Panc1 (cell line): ENCODE results near the gene KRTAP10-2. TPM values are rescaled to one million over a fixed set of nuclear protein-coding genes. Genes with fewer than 3 reads are reported as not detected.

ENCODE experiments used
- ATAC-seq: fragments of 200-7000 bp; cut with Tn5 transposase; 2 replicates; pipeline ENCODE4 v1.9.1; 2020; ENCODE audit warnings: mild to moderate bottlenecking, moderate library complexity
- BruUV-seq: library from RNA; stranded (reverse); fragments of 400-500 nt; replicated peaks from 2 replicates; lab custom pipeline; 2021; lab: Mats Ljungman, UMichigan
- CTCF ChIA-PET: fragments of 300-600 bp; sonication (Branson Sonifier 250); formaldehyde crosslinking; loops from one replicate; lab custom pipeline; 2022; ENCODE audit warnings: antibody characterized with exemption; lab: Charles Lee
- POLR2A ChIA-PET: fragments of 300-600 bp; sonication (Branson Sonifier 250); formaldehyde crosslinking; loops from one replicate; lab custom pipeline; 2022; ENCODE audit warnings: antibody characterized with exemption; lab: Charles Lee
- DNase-seq: peaks from one replicate; pipeline ENCODE4 v3.0.0-alpha.2; 2010; ENCODE audit warnings: low read depth, low spot score
- H3K27ac ChIP-seq: 2 replicates; pipeline ENCODE4 v1.5.1; 2011; ENCODE audit warnings: mild to moderate bottlenecking, low read length, inconsistent platforms
- H3K27me3 ChIP-seq: fragments of 200-500 bp; sonication (Bioruptor generic); 2 replicates; pipeline ENCODE4 v1.6.0; 2014; ENCODE audit warnings: low read length, inconsistent platforms; ENCODE audit not compliant: control insufficient read depth, insufficient read depth
- H3K36me3 ChIP-seq: fragments of 200-500 bp; sonication (Bioruptor generic); 2 replicates; pipeline ENCODE4 v1.5.1; 2014; ENCODE audit warnings: inconsistent platforms, mild to moderate bottlenecking, low read length, moderate library complexity; ENCODE audit not compliant: control insufficient read depth, insufficient read depth
- H3K4me1 ChIP-seq: 2 replicates; pipeline ENCODE4 v1.5.1; 2011; ENCODE audit warnings: inconsistent platforms, mild to moderate bottlenecking, low read length, moderate library complexity; ENCODE audit not compliant: control insufficient read depth, insufficient read depth
- H3K4me3 ChIP-seq, 2 experiments: 2 replicates each; pipeline ENCODE4 v1.5.1; 2011 to 2012; ENCODE audit warnings: low read depth in 2 of 2, low read length in 2 of 2, mild to moderate bottlenecking in 2 of 2, inconsistent platforms in 1 of 2, moderate library complexity in 1 of 2
- H3K9me3 ChIP-seq: fragments of 200-500 bp; sonication (Bioruptor generic); 2 replicates; pipeline ENCODE4 v1.5.1; 2014; ENCODE audit warnings: low read depth, mild to moderate bottlenecking, inconsistent platforms, low read length, moderate library complexity; ENCODE audit not compliant: control insufficient read depth, insufficient read depth
- CTCF ChIP-seq: fragments of 450-650 bp; IDR thresholded peaks from 2 replicates; pipeline ENCODE4 v1.5.1; 2017; ENCODE audit warnings: mild to moderate bottlenecking
- POLR2AphosphoS5 ChIP-seq: IDR thresholded peaks from 2 replicates; pipeline ENCODE4 v1.6.1; 2012; ENCODE audit warnings: mild to moderate bottlenecking, low read depth, low read length, moderate library complexity
- REST ChIP-seq, 2 experiments: IDR thresholded peaks; 2 replicates each; pipeline ENCODE4 v1.6.1; 2011 to 2012; ENCODE audit warnings: low read depth in 2 of 2, control low read depth in 1 of 2, low read length in 1 of 2, mild to moderate bottlenecking in 1 of 2, moderate library complexity in 1 of 2; ENCODE audit not compliant: insufficient read depth in 1 of 2
- SIN3A ChIP-seq: IDR thresholded peaks from 2 replicates; pipeline ENCODE4 v1.6.1; 2012; ENCODE audit warnings: low read depth, mild to moderate bottlenecking, low read length, moderate library complexity, borderline replicate concordance; ENCODE audit not compliant: insufficient read depth
- TCF7L2 ChIP-seq: IDR thresholded peaks from 2 replicates; pipeline ENCODE4 v1.6.1; 2011; ENCODE audit warnings: mild to moderate bottlenecking, low read depth, low read length, inconsistent platforms
- in situ Hi-C: cut with HindIII; loops from 2 replicates; pipeline ENCODE4 v1.10.0; 2016; ENCODE audit warnings: low sequenced_read_pairs, low pct_unique_long_range_greater_than_20kb
- intact Hi-C: fragments of 100-400 bp; cut with micrococcal nuclease; formaldehyde crosslinking; loops from one replicate; pipeline ENCODE4 v1.10.0; 2022; ENCODE audit not compliant: unreplicated experiment
- total RNA-seq: library from RNA; stranded (reverse); gene quantifications from one replicate; pipeline ENCODE4 v1.2.1, GENCODE V29; 2021; ENCODE audit not compliant: unreplicated experiment

Gene KRTAP10-2
- total RNA-seq, 1 experiment from 2014 or later = not detected

- Histone ChIP-seq H3K27me3 (no peaks in the 10 kb centered on the region), H3K36me3 (no peaks in the 10 kb centered on the region), H3K4me1 (no peaks in the 10 kb centered on the region; the same call in 1 of the 2 replicates), H3K4me3 (no peak overlapping the region), H3K27ac (no peak overlapping the region), H3K9me3 (no peaks in the 10 kb centered on the region)
- no TSS peak for BruUV-seq
- intact Hi-C loops (no loop called here), in situ Hi-C loops (no loop called here)
- DNase-seq (peak; percentile 32), ATAC-seq (peak; percentile 79)
- CTCF ChIA-PET = no interaction called here
- no peak for TF ChIP-seq CTCF
- no peak for TF ChIP-seq POLR2AphosphoS5
- no peak for TF ChIP-seq REST (IDR thresholded peaks at IDR 0.05; ENCODE audit: insufficient read depth in 1 of 2, low read depth in 2 of 2, low read length in 1 of 2)
- no peak for TF ChIP-seq TCF7L2
- TF ChIP-seq SIN3A = no peak
- POLR2A ChIA-PET = no interaction called here
Measured at GRCh38 chr21:44596068-44596725, 44.9 kb upstream of the KRTAP10-2 start.

- in situ Hi-C loops (no loop called here), intact Hi-C loops (no loop called here)
- TF ChIP-seq CTCF = no peak
- TF ChIP-seq SIN3A = no peak
- TF ChIP-seq REST (IDR thresholded peaks at IDR 0.05; ENCODE audit: insufficient read depth in 1 of 2, low read depth in 2 of 2, low read length in 1 of 2) = no peak
- no peak for TF ChIP-seq POLR2AphosphoS5
- TF ChIP-seq TCF7L2 = no peak
- no peaks in the 10 kb centered on the region for H3K27me3 ChIP-seq
- ChIA-PET CTCF (no interaction called here), POLR2A (no interaction called here)
- DNase-seq = no peak
- ATAC-seq = no peak
- H3K4me1 ChIP-seq = no peaks in the 10 kb centered on the region; the same call in 1 of the 2 replicates
- no peaks in the 10 kb centered on the region for H3K9me3 ChIP-seq
- no peak overlapping the region for H3K27ac ChIP-seq
- BruUV-seq = no TSS peak
- H3K4me3 ChIP-seq = no peak overlapping the region
- no peaks in the 10 kb centered on the region for H3K36me3 ChIP-seq
Measured at GRCh38 chr21:44595524-44595923, 44.2 kb upstream of the KRTAP10-2 start.
